GM19463 (cell line): ENCODE results near the gene FGF9.

Source experiments
- ATAC-seq: cut with Tn5 transposase; IDR thresholded peaks from one replicate; pipeline ENCODE4 v1.9.1; 2021; ENCODE audit warnings: mild to moderate bottlenecking, moderate library complexity; ENCODE audit not compliant: unreplicated experiment

FGF9 gene

GRCh38 chr13:21703846-21704245 is 33.0 kb downstream of the FGF9 start:
- ATAC-seq, result no peak

- no peak for ATAC-seq
Measured at GRCh38 chr13:21707586-21707985, 36.7 kb downstream of the FGF9 start.

GRCh38 chr13:21709697-21710096 is 38.8 kb downstream of the FGF9 start:
- ATAC-seq, result no peak

- no peak for ATAC-seq
Measured at GRCh38 chr13:21710163-21710562, 39.3 kb downstream of the FGF9 start.

GRCh38 chr13:21717817-21718216 is 46.9 kb downstream of the FGF9 start:
- ATAC-seq, result no peak

GRCh38 chr13:21719463-21719862 is 48.6 kb downstream of the FGF9 start:
- ATAC-seq, result no peak

- ATAC-seq, result no peak
Measured at GRCh38 chr13:21723807-21724505, 53.1 kb downstream of the FGF9 start.

GRCh38 chr13:21730186-21730880 is 59.5 kb downstream of the FGF9 start:
- no peak for ATAC-seq

GRCh38 chr13:21733475-21734263 is 62.8 kb downstream of the FGF9 start:
- no peak for ATAC-seq

- no peak for ATAC-seq
Measured at GRCh38 chr13:21734961-21735360, 64.1 kb downstream of the FGF9 start.

GRCh38 chr13:21735701-21736401 is 65.0 kb downstream of the FGF9 start:
- ATAC-seq, result no peak

- no peak for ATAC-seq
Measured at GRCh38 chr13:21736926-21737325, 66.1 kb downstream of the FGF9 start.

GRCh38 chr13:21738630-21739029 is 67.8 kb downstream of the FGF9 start:
- no peak for ATAC-seq

GRCh38 chr13:21739771-21740170 is 68.9 kb downstream of the FGF9 start:
- no peak for ATAC-seq

- no peak for ATAC-seq
Measured at GRCh38 chr13:21741396-21741979, 70.6 kb downstream of the FGF9 start.

GRCh38 chr13:21742096-21742495 is 71.2 kb downstream of the FGF9 start:
- ATAC-seq, result no peak

GRCh38 chr13:21744149-21744548 is 73.3 kb downstream of the FGF9 start:
- no peak for ATAC-seq

- ATAC-seq, result no peak
Measured at GRCh38 chr13:21745307-21745706, 74.4 kb downstream of the FGF9 start.

- no peak for ATAC-seq
Measured at GRCh38 chr13:21747456-21747855, 76.6 kb downstream of the FGF9 start.

- ATAC-seq, result no peak
Measured at GRCh38 chr13:21748166-21748565, 77.3 kb downstream of the FGF9 start.

- no peak for ATAC-seq
Measured at GRCh38 chr13:21749410-21749809, 78.5 kb downstream of the FGF9 start.
